GM12878 (cell line): ENCODE data around the gene PDZD7. TPM values are rescaled to one million over a fixed set of nuclear protein-coding genes. Genes with fewer than 3 reads are reported as not detected.
A peak's percentile ranks its signal among the peaks of the same experiment; 100 is the strongest.

Experiments used
- BCL3 ChIP-seq: IDR thresholded peaks from 2 replicates; pipeline ENCODE4 v1.6.1; 2011; ENCODE audit warnings: borderline replicate concordance, low read depth, mild to moderate bottlenecking, moderate library complexity, low read length; ENCODE audit not compliant: insufficient read depth, poor library complexity, severe bottlenecking
- BCLAF1 ChIP-seq: fragments of 450-650 bp; IDR thresholded peaks from 2 replicates; pipeline ENCODE4 v1.6.1; 2017; ENCODE audit warnings: antibody characterized with exemption, mild to moderate bottlenecking, moderate library complexity
- CBX3 ChIP-seq: fragments of 200-600 bp; sonication (generic); IDR thresholded peaks from 2 replicates; pipeline ENCODE4 v1.6.1; 2016; ENCODE audit warnings: low read depth, borderline replicate concordance
- CHD1 ChIP-seq: IDR thresholded peaks from 2 replicates; pipeline ENCODE4 v1.6.1; 2012; ENCODE audit warnings: low read depth, low read length, improper control_type of control experiment
- E4F1 ChIP-seq: fragments of 450-650 bp; IDR thresholded peaks from 2 replicates; pipeline ENCODE4 v1.6.1; 2018; ENCODE audit warnings: borderline replicate concordance, mild to moderate bottlenecking; ENCODE audit not compliant: partially characterized antibody
- EGR1 ChIP-seq, 2 experiments: IDR thresholded peaks; 1 replicate in 1 of 2; 2 replicates in 1 of 2; pipeline ENCODE4 v1.6.1; 2011 to 2012; ENCODE audit warnings: low read depth in 2 of 2, low read length in 2 of 2, borderline replicate concordance in 1 of 2, mild to moderate bottlenecking in 1 of 2, moderate library complexity in 1 of 2
- LARP7 ChIP-seq: fragments of 450-650 bp; IDR thresholded peaks from 2 replicates; pipeline ENCODE4 v1.6.1; 2017; ENCODE audit warnings: mild to moderate bottlenecking
- MYC ChIP-seq: IDR thresholded peaks from 2 replicates; pipeline ENCODE4 v1.6.1; 2011; ENCODE audit warnings: mild to moderate bottlenecking, low read length, moderate library complexity, inconsistent platforms; ENCODE audit not compliant: insufficient read depth, insufficient replicate concordance, insufficient read length, severe bottlenecking
- PKNOX1 ChIP-seq: fragments of 450-650 bp; IDR thresholded peaks from 2 replicates; pipeline ENCODE4 v1.6.1; 2016; ENCODE audit warnings: mild to moderate bottlenecking
- SMAD1 ChIP-seq: fragments of 450-650 bp; IDR thresholded peaks from 2 replicates; pipeline ENCODE4 v1.6.1; 2018; ENCODE audit warnings: mild to moderate bottlenecking, low read depth; ENCODE audit not compliant: partially characterized antibody
- ZBTB33 ChIP-seq: fragments of 450-650 bp; IDR thresholded peaks from 2 replicates; pipeline ENCODE4 v1.6.1; 2017; ENCODE audit warnings: mild to moderate bottlenecking
- ZBTB40 ChIP-seq: fragments of 450-650 bp; IDR thresholded peaks from 2 replicates; pipeline ENCODE4 v1.6.1; 2016; ENCODE audit warnings: mild to moderate bottlenecking, moderate library complexity, borderline replicate concordance
- polyA plus RNA-seq, 11 experiments: library from polyadenylated mRNA; depleted of rRNA in 4 of 11; unstranded in 6 of 11; stranded (reverse) in 5 of 11; fragments of >200 nt; fragmentation: Nextera tagmentation in 4 of 11; fragmentation: Illumina TruSeq in 1 of 11; extraction: Ambion mirVana in 4 of 11; extraction: Trizol in 1 of 11; gene quantifications; 1 replicate in 1 of 11; 2 replicates in 10 of 11; pipeline versions ENCODE4 v1.2.1 to v1.2.3, GENCODE V29; 2011 to 2016; ENCODE audit warnings: inconsistent platforms in 2 of 11, missing spikeins in 2 of 11, low read depth in 1 of 11
- total RNA-seq, 4 experiments: library from RNA; depleted of rRNA in 3 of 4; stranded (reverse); fragments of >200 nt in 3 of 4; fragmentation: Illumina TruSeq in 1 of 4; extraction: Trizol in 1 of 4; gene quantifications; 2 replicates each; pipeline versions ENCODE4 v1.2.1 to v1.2.3, GENCODE V29; 2013 to 2021

Gene PDZD7
- total and polyA plus RNA-seq, 10 of the 15 experiments (the other 5 are each of a cell fraction or from before 2014, with no cell fraction given), result 0.01 to 0.20 (median 0.03) TPM; not detected in 7

GRCh38 chr10:100986952-100987684 is 43.8 kb downstream of the PDZD7 start, which contains the start of the genes MRPL43 and TWNK (continued):
- TF ChIP-seq E4F1, result no peak
- peak; percentile 98 for TF ChIP-seq ZBTB40
- no peak for TF ChIP-seq CHD1
- no peak for TF ChIP-seq BCL3
- no peak for TF ChIP-seq CBX3
- TF ChIP-seq BCLAF1, result no peak
- TF ChIP-seq EGR1 (IDR thresholded peaks at IDR 0.05; ENCODE audit: borderline replicate concordance in 1 of 2, low read depth in 2 of 2, low read length in 2 of 2), result peak in 1 of 2 experiments; percentile 13; a peak in 1 of 3 replicates
- peak; percentile 66; the same call in 1 of the 2 replicates for TF ChIP-seq PKNOX1
- TF ChIP-seq MYC, result peak; percentile 81
- TF ChIP-seq ZBTB33, result no peak
- TF ChIP-seq SMAD1, result no peak
- peak; percentile 75 for TF ChIP-seq LARP7
